HL-60/S4 treated with phorbol 12-myristate 13-acetate at 8.2 ng/mL for 4 days and 3 days (cell line): Measurements from ENCODE around the gene SIRPD.
"Not testable (repeated sequence)": the region's sequence is repeated elsewhere in the genome, so short reads cannot be mapped to it uniquely, and the experiment has no call there.

Source experiments
- in situ Hi-C: fragments of 300-500 bp; cut with MboI; formaldehyde crosslinking; loops from 2 replicates; pipeline ENCODE4 v1.15.0; 2022; ENCODE audit warnings: low sequenced_read_pairs

SIRPD gene

DNA sequence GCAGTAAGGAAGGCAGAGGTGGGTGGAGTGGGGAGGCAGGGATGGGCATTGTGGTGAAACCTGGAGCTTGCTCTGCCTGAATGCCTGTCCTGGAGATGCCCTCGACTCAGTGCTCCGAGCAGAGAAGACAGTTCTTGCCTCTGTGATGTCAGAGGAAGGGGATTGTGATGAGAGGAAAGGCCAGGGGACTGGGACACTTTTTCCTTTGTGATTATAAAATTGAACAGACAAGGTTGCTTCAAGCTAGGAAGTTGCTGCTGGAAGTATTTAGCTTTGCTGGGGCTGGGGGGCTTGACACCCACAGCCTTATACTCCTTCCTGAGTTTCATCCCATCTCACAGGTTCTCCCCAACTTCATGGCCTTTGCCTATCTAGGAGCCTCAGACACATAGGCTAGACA is at the start of gene SIRPD:
Gene SIRPD, minus strand, starts transcription at position 101 of the 400 bp plus-strand sequence. Its CDS starts 52 bp downstream, at position 49.
- in situ Hi-C loops = no loop called here

DNA sequence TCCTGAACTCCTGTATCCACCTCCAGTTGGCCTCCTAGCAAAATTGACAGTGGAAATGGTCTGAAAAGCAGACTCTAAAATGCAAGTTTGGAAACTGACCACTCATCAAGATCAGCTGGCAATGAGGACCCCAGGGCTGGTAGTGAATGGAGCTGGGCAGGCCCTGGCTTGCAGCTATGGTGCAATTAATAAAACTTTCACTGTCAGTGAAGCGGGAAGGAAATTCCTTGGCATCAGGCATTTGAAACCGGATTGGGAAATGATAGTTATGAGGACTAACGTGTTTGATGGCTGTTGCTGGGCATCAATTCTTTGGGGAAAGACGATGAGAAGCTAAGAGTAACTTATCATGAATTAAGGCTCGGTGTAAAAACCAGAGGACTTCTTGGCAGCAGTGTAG is 43.2 kb upstream of the SIRPD start:
- in situ Hi-C loops = no loop called here

DNA sequence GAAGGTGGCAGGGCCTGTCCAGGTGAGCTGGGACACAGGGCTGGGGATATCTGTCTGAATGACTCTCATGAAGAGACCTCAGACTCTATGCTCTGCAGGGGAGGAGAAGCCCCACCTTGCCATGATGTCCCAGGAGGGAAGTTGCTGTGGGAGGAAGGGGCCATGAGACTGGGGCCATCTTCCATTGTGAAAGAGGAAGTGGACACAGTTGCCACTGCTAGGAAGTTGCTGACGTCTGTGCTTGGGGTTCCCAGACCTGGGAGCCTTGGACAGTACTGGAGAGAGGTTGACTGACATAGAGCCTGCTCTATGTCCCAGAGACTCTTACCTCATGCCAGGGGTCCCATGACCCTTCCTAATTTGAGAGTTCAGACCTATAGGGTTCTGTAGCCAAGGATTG is 37.8 kb upstream of the SIRPD start:
- in situ Hi-C loops = no loop called here

- in situ Hi-C loops = no loop called here
Observed at GRCh38 chr20:1588533-1589460, 31.3 kb upstream of the SIRPD start.

DNA sequence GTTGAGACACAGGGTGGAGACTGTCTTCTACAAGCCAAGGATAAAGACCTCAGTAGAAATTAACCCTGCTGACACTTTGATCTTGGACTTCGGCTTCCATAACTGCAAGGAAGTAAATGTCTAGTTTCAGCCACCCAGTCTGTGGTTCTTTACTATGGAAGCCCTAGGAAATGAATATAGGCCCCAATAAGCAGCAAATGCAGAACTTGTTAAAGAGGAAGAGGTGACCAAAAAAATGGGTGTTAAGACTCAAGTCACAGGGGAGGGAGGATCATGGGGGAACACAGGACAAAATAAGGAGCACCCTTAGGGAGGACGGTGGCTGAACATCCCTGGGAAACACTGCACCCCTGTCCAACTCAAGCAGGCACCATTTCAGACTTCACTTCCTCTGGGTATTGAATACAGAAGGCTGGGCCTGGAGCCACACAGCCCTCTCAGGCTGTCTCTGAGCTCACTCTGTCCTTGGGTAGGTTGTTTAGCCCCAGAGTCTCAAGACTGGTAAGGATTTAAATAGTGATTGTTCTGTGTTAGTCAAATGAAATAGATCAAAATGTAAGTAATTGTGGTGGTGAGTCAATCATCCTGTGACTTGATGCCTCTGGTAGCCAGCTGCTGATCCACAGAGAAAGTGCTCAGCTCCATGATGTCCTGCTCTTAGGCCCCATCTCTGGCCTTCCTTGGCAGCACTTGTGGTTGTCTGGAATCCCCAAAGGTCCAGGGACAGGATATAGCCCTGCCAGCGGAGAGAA is 30.5 kb upstream of the SIRPD start:
- in situ Hi-C loops = no loop called here

DNA sequence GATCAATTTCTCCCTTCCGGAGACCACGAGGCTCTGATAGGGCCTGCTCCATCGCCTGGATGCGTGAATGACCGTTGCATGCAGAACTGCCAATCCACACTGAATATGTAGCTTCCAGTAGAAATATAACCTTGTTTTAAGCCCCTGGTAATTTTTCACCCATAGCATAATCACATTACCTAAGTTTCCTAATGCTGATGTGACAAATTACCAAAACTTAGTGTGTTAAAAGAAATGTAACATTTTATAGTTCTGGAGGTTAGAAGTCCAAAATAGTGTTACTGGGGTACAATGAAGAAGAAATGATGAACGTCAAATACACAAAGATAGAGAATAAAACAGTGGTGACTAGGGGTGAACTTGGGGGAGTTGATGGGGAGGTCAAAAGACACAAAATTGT is 22.0 kb upstream of the SIRPD start:
- in situ Hi-C loops = no loop called here

- in situ Hi-C loops = no loop called here
Observed at GRCh38 chr20:1577906-1578305, 20.4 kb upstream of the SIRPD start.

- in situ Hi-C loops = not testable (repeated sequence)
Observed at GRCh38 chr20:1577313-1577712, 19.8 kb upstream of the SIRPD start.

- in situ Hi-C loops = no loop called here
Observed at GRCh38 chr20:1576641-1577040, 19.1 kb upstream of the SIRPD start.

- in situ Hi-C loops = not testable (repeated sequence)
Observed at GRCh38 chr20:1576003-1576402, 18.5 kb upstream of the SIRPD start.

GRCh38 chr20:1571583-1571982 is 14.1 kb upstream of the SIRPD start:
- in situ Hi-C loops = not testable (repeated sequence)

DNA sequence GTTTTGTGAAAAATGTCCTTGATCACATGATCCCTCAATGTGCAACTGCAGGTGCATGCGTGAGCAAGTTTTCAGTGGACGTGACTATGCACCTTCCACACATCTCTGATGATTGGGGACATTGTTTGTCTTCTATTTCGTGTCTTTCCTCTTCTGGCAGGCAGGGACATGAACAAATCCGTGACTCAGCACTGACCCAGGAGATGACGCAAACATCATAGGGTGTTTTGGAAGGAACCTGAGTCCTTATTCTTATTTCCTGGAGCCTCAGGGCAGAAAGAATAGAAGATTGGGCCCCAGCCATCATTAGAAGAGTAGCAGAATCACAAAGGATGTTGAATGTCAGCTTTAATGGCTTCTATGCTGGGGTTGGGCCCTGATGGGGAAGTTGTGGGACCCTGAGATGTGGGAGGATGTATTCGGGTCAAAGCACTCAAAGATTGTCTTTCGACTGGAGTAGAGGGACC is 11.9 kb upstream of the SIRPD start:
- in situ Hi-C loops = no loop called here

- in situ Hi-C loops = no loop called here
Observed at GRCh38 chr20:1568163-1568490, 10.6 kb upstream of the SIRPD start.

DNA sequence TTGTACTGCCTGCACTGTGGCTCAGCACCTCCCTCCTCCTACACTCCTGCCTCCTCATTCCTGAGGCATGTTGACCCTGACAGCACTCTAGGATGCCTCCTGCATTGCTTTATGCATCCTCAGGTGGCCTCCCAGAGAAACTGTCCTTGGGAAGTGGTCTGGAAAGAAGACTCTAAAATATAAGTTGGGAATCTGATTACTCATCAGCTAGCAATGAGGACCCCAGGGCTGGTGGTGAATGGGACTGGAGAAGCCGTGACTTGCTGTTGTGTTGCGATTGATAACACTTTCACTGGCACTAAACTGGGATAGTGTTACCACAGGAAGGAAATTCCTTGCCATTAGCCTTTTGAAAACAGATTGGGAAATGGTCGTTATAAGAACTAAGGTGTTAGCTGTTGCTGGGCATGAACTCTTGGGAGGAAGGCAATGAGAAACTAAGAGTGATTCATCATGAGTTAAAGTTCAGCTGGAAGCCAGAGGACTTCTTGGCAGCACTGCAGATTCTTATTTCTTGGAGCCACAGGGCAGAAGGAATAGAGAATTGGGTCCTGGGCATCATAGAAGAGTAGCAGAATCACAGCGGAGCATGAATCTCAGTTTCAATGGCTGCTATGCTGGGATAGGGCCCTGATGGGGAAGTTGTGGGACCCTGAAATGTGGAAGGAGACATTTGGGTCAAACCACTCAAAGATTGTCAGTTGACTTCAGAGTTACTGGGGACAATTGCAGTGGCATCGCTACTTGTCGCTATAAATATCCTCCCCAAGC is 10.1 kb upstream of the SIRPD start:
- in situ Hi-C loops = no loop called here

GRCh38 chr20:1566701-1567100 is 9.2 kb upstream of the SIRPD start:
- in situ Hi-C loops = no loop called here

DNA sequence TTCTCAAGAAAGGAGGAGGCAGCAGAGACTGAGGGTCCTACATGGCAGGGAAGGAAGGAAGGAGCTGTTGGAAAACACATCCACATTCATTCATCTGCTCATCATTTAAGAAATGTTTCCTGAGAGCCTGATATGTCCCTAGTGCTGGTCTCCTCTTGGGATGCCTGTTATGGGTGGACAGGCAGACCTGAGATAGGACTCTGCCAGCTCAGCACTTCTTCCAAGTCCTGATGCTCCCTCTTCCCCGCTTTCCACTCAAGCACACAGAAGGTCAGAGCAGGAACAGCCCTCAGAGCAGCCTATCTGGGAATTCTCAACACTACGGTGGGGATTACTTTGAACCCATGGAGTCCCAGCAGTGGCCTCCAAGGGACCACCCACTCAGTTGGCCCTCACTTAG is 8.0 kb upstream of the SIRPD start:
- in situ Hi-C loops = no loop called here

DNA sequence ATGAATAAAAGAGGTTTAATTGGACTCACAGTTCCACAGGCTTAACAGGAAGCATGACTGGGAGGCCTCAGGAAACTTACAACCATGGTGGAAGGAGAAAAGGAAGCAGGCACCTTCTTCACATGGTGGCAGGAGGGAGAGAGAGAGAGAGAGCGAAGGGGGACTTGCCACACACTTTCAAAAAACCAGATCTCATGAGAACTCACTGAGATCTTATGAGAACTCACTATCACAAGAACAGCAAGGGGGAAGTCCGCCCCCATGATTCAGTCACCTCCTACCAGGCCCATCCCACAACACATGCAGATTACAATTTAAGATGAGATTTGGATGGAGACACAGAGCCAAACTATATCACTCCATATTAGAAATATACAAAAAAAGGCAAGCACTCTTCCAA is 6.1 kb upstream of the SIRPD start:
- in situ Hi-C loops = no loop called here

- in situ Hi-C loops = no loop called here
Observed at GRCh38 chr20:1562622-1563021, 5.1 kb upstream of the SIRPD start.

- in situ Hi-C loops = no loop called here
Observed at GRCh38 chr20:1561350-1561749, 3.8 kb upstream of the SIRPD start.

- in situ Hi-C loops = no loop called here
Observed at GRCh38 chr20:1555952-1556351, 1.6 kb downstream of the SIRPD start.

- in situ Hi-C loops = loop anchor here (10.0 to 25.0 kb wide), 2 partner anchors 97 to 195 kb away; no protein-coding TSS in a partner anchor
Observed at GRCh38 chr20:1539816-1540419, 17.6 kb downstream of the SIRPD start.
